Endothelial cell of umbilical vein (primary cell): ENCODE results near the gene CHST8. TPM values are rescaled to one million over a fixed set of nuclear protein-coding genes. Genes with fewer than 3 reads are reported as not detected.
A peak's percentile ranks its signal among the peaks of the same experiment; 100 is the strongest.

Experiments used
- BruUV-seq: library from RNA; stranded (reverse); fragments of 400-500 nt; replicated peaks from 2 replicates; lab custom pipeline; 2021; lab: Mats Ljungman, UMichigan
- CTCF ChIA-PET: fragments of 300-600, 350-600 bp; sonication (Branson Sonifier 250); formaldehyde crosslinking; loops from one replicate; lab custom pipeline; 2021; ENCODE audit warnings: antibody characterized with exemption, inconsistent platforms; lab: Charles Lee
- POLR2A ChIA-PET: fragments of 300-600, 350-600 bp; sonication (Branson Sonifier 250); formaldehyde crosslinking; loops from one replicate; lab custom pipeline; 2021; ENCODE audit warnings: antibody characterized with exemption, inconsistent platforms; lab: Charles Lee
- DNase-seq: peaks from one replicate; pipeline ENCODE4 v3.0.0-alpha.2; 2011; ENCODE audit warnings: low read depth, low spot score
- FAIRE-seq: peaks from 2 replicates; lab custom pipeline; 2011; peaks lifted over from hg19 to GRCh38; lab: Jason Lieb, UNC
- H2AFZ ChIP-seq: 2 replicates; pipeline ENCODE4 v1.6.0; 2012; ENCODE audit warnings: low read depth, low read length, control low read depth, inconsistent platforms
- H3K27ac ChIP-seq: 2 replicates; pipeline ENCODE4 v1.5.1; 2011; ENCODE audit warnings: low read depth, mild to moderate bottlenecking, control low read depth, low read length, moderate library complexity; ENCODE audit not compliant: insufficient read depth
- H3K27me3 ChIP-seq, 2 experiments: 2 replicates each; pipeline versions ENCODE4 v1.6.0 to v1.6.1; 2011; ENCODE audit warnings: low read length in 2 of 2, mixed read lengths in 1 of 2; ENCODE audit not compliant: control insufficient read depth in 2 of 2, insufficient read depth in 2 of 2
- H3K36me3 ChIP-seq, 2 experiments: 2 replicates in 1 of 2; 3 replicates in 1 of 2; pipeline ENCODE4 v1.5.1; 2011; ENCODE audit warnings: low read length in 2 of 2, mild to moderate bottlenecking in 1 of 2, moderate library complexity in 1 of 2; ENCODE audit not compliant: control insufficient read depth in 2 of 2, insufficient read depth in 2 of 2; ENCODE audit errors: extremely low read depth in 1 of 2
- H3K4me1 ChIP-seq: 3 replicates; pipeline ENCODE4 v1.5.1; 2011; ENCODE audit warnings: mild to moderate bottlenecking, low read length; ENCODE audit not compliant: control insufficient read depth, insufficient read depth; ENCODE audit errors: extremely low read depth
- H3K4me2 ChIP-seq: 2 replicates; pipeline ENCODE4 v1.6.1; 2011; ENCODE audit warnings: low read length, control low read depth, mixed read lengths; ENCODE audit not compliant: insufficient read depth
- H3K4me3 ChIP-seq, 3 experiments: fragments of 200-600 bp in 1 of 3; sonication (generic), shearing (Covaris generic) in 1 of 3; replicated peaks in 1 of 3; 2 replicates each; pipeline ENCODE4 v1.5.1; 2011 to 2016; ENCODE audit warnings: control low read depth in 3 of 3, low read length in 3 of 3, mild to moderate bottlenecking in 2 of 3, inconsistent platforms in 1 of 3, low read depth in 1 of 3, moderate library complexity in 1 of 3; ENCODE audit not compliant: insufficient read depth in 1 of 3
- H3K79me2 ChIP-seq: 2 replicates; pipeline ENCODE4 v1.6.0; 2012; ENCODE audit warnings: low read length, inconsistent platforms; ENCODE audit not compliant: control insufficient read depth, insufficient read depth
- H3K9ac ChIP-seq: replicated peaks from 2 replicates; pipeline ENCODE3; 2011; ENCODE audit warnings: low read length, control low read depth; ENCODE audit not compliant: insufficient read depth; ENCODE audit errors: extremely low read depth
- H3K9me1 ChIP-seq: replicated peaks from 3 replicates; pipeline ENCODE4 v1.6.0; 2011; ENCODE audit warnings: mild to moderate bottlenecking, low read length; ENCODE audit not compliant: control insufficient read depth, insufficient read depth; ENCODE audit errors: extremely low read depth
- H3K9me3 ChIP-seq: replicated peaks from 2 replicates; pipeline ENCODE4 v1.5.1; 2012; ENCODE audit warnings: low read length, inconsistent platforms; ENCODE audit not compliant: control insufficient read depth, insufficient read depth
- H4K20me1 ChIP-seq: replicated peaks from 2 replicates; pipeline ENCODE3; 2011; ENCODE audit warnings: mild to moderate bottlenecking, low read length; ENCODE audit not compliant: control insufficient read depth, insufficient read depth; ENCODE audit errors: extremely low read depth
- CTCF ChIP-seq, 2 donors: IDR thresholded peaks; 1 replicate in 1 of 2; 2 replicates in 1 of 2; pipeline ENCODE4 v1.5.1; 2011; ENCODE audit warnings: low read length in 2 of 2, mild to moderate bottlenecking in 2 of 2, moderate library complexity in 2 of 2, control low read depth in 1 of 2, inconsistent platforms in 1 of 2, low read depth in 1 of 2; ENCODE audit not compliant: insufficient read depth in 1 of 2; ENCODE audit errors: extremely low read depth in 1 of 2
- EZH2 ChIP-seq: IDR thresholded peaks from 2 replicates; pipeline ENCODE4 v1.6.1; 2012; ENCODE audit warnings: borderline replicate concordance, low read depth, mild to moderate bottlenecking, moderate library complexity, low read length, inconsistent platforms; ENCODE audit not compliant: severe bottlenecking
- FOS ChIP-seq: IDR thresholded peaks from 2 replicates; pipeline ENCODE4 v1.6.1; 2011; ENCODE audit warnings: mild to moderate bottlenecking, low read length, moderate library complexity, borderline replicate concordance; ENCODE audit not compliant: insufficient read depth
- GATA2 ChIP-seq: IDR thresholded peaks from 2 replicates; pipeline ENCODE4 v1.7.0; 2011; ENCODE audit warnings: low read depth, mild to moderate bottlenecking, moderate library complexity, mixed read lengths, low read length; ENCODE audit not compliant: insufficient read length, insufficient read depth
- JUN ChIP-seq: IDR thresholded peaks from 2 replicates; pipeline ENCODE4 v1.6.1; 2011; ENCODE audit warnings: borderline replicate concordance, low read depth; ENCODE audit not compliant: insufficient read length, insufficient read depth
- MAX ChIP-seq: IDR thresholded peaks from 2 replicates; pipeline ENCODE4 v1.6.1; 2011; ENCODE audit not compliant: insufficient read depth, insufficient read length
- MYC ChIP-seq: IDR thresholded peaks from one replicate; pipeline ENCODE4 v1.6.1; 2011; ENCODE audit warnings: mild to moderate bottlenecking, low read depth, low read length
- POLR2A ChIP-seq: IDR thresholded peaks from 2 replicates; pipeline ENCODE4 v1.6.1; 2012; ENCODE audit warnings: low read depth, mild to moderate bottlenecking, control low read depth, low read length
- POLR2AphosphoS5 ChIP-seq: IDR thresholded peaks from 2 replicates; pipeline ENCODE4 v1.6.1; 2012; ENCODE audit warnings: low read depth, mild to moderate bottlenecking, control low read depth, low read length, moderate library complexity; ENCODE audit not compliant: insufficient read depth
- dilution Hi-C: fragments of 300-500 bp; cut with MboI; formaldehyde crosslinking; loops from one replicate; pipeline ENCODE4 v1.15.0; 2019; ENCODE audit warnings: low sequenced_read_pairs; ENCODE audit not compliant: extremely low pct_ligation_motif_present
- intact Hi-C: fragments of 100-400 bp; cut with micrococcal nuclease; formaldehyde crosslinking; loops from one replicate; pipeline ENCODE4 v1.10.0; 2022
- polyA plus RNA-seq, 4 experiments: library from polyadenylated mRNA; depleted of rRNA in 3 of 4; stranded (reverse) in 3 of 4; unstranded in 1 of 4; fragments of >200 nt; gene quantifications; 2 replicates each; pipeline versions ENCODE4 v1.2.1 to v1.2.3, GENCODE V29; 2011 to 2012; ENCODE audit warnings: missing spikeins in 1 of 4
- total RNA-seq: library from RNA; stranded (reverse); gene quantifications from 2 replicates; pipeline ENCODE4 v1.2.3, GENCODE V29; 2021

The CHST8 gene
- total and polyA plus RNA-seq, 2 donors (not counting 3 experiments of a cell fraction or from before 2014, with no cell fraction given) = not detected

GRCh38 chr19:33622809-33623511 is 1.2 kb downstream of the CHST8 start:
- no peak for DNase-seq
- Histone ChIP-seq H3K9me3 (no peaks in the 10 kb centered on the region), H3K79me2 (no peaks in the 10 kb centered on the region), H3K9ac (no peak overlapping the region), H3K9me1 (no peaks in the 10 kb centered on the region), H3K4me2 (no peak overlapping the region), H3K4me1 (no peaks in the 10 kb centered on the region), H3K4me3 (no peak overlapping the region), H3K36me3 (no peaks in the 10 kb centered on the region), H4K20me1 (no peaks in the 10 kb centered on the region), H2AFZ (no peak overlapping the region), H3K27ac (no peak overlapping the region), H3K27me3 (peaks cover 34 to 44% of the 10 kb centered on the region in 2 experiments)
- no TSS peak for BruUV-seq
- intact Hi-C loops (loop anchor here (5.0 kb wide), 1 partner anchor 186 kb away; no protein-coding TSS in a partner anchor), dilution Hi-C loops (no loop called here)
- no peak for FAIRE-seq
- TF ChIP-seq FOS (no peak), EZH2 (peak; percentile 96)
- POLR2A ChIA-PET = no interaction called here
- CTCF ChIA-PET = no interaction called here

- H3K36me3 ChIP-seq = no peaks in the 10 kb centered on the region
- DNase-seq (no peak), FAIRE-seq (no peak)
- BruUV-seq = no TSS peak
- H4K20me1 ChIP-seq = no peaks in the 10 kb centered on the region
- no peak overlapping the region for H3K4me2 ChIP-seq
- no peaks in the 10 kb centered on the region for H3K4me1 ChIP-seq
- H3K79me2 ChIP-seq = no peaks in the 10 kb centered on the region
- dilution Hi-C loops = no loop called here
- no peak for TF ChIP-seq MYC
- TF ChIP-seq CTCF (IDR thresholded peaks at IDR 0.05; ENCODE audit: extremely low read depth in 1 of 2, insufficient read depth in 1 of 2, low read depth in 1 of 2, low read length in 2 of 2) = no peak
- no peak for TF ChIP-seq FOS
- TF ChIP-seq POLR2AphosphoS5 = no peak
- no peak for TF ChIP-seq POLR2A
- no peak for TF ChIP-seq EZH2
- no peak for TF ChIP-seq GATA2
- TF ChIP-seq JUN = no peak
- no peak for TF ChIP-seq MAX
- POLR2A ChIA-PET = no interaction called here
- intact Hi-C loops = loop anchor here (5.0 kb wide), 1 partner anchor 187 kb away; no protein-coding TSS in a partner anchor
- H2AFZ ChIP-seq = no peak overlapping the region
- H3K27ac ChIP-seq = no peak overlapping the region
- no peak overlapping the region for H3K9ac ChIP-seq
- CTCF ChIA-PET = interaction anchor here (1.2 kb wide), 1 partner anchor 194 kb away, joined by 4 read pairs; no protein-coding TSS in a partner anchor
- H3K4me3 ChIP-seq = no peak overlapping the region
- no peaks in the 10 kb centered on the region for H3K9me1 ChIP-seq
- peaks cover 34 to 42% of the 10 kb centered on the region in 2 experiments for H3K27me3 ChIP-seq
- H3K9me3 ChIP-seq = no peaks in the 10 kb centered on the region
Observed at GRCh38 chr19:33624586-33624985, 2.8 kb downstream of the CHST8 start.
